G401.6 (cell line): ENCODE results near the gene ACAD10.
"Not testable (repeated sequence)": the region's sequence is repeated elsewhere in the genome, so short reads cannot be mapped to it uniquely, and the experiment has no call there.

Experiments used
- FAIRE-seq: peaks from 2 replicates; lab custom pipeline; 2012; peaks lifted over from hg19 to GRCh38; lab: Jason Lieb, UNC

Gene ACAD10

DNA sequence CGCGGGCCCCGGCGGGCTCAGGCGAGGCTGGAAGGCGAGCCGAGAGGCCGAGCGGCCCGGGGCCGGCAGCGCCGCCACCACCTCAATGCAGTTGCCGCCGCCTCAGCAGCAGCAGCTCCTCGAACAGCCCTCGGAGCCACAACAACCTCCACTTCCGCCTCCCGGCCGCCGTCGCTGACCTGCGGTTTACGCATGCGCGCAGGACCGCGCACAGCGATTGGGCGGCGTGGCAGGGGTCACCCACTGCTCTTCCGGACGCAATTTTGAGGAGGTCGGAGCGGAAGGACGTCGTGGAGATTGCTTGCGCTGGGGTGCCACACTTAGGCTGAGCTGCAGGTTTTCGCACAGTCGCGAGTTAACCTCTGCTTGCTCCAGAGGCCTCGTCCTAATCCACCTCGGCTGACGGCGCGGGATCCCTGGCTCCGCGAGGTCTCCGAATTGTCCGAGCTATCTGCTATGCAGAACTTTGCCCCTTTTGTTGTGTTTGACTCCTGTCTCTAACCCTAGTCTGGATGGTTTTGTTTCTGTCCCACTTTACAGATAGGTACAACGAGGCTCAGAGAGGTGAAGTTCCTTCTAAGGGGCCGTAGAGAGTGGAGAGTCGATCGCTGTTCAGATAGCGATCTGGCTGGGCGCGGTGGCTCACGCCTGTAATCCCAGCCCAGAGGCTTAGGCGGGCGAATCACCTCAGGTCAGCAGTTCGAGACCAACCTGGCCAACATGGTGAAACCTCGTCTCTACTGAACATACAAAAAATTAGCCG, at the start of gene ACAD10, which contains the start of gene BRAP:
ACAD10 (plus strand) TSS at position 243 of the 763 bp plus-strand sequence. CDS start 6,657 bp downstream, outside the sequence.
BRAP (minus strand) TSS at position 146 of the 763 bp plus-strand sequence. CDS start 164 bp downstream, outside the sequence.
- FAIRE-seq = peak; percentile 85

- FAIRE-seq = no peak
Measured at GRCh38 chr12:111636209-111636945, 49.5 kb upstream of the ACAD10 start.

DNA sequence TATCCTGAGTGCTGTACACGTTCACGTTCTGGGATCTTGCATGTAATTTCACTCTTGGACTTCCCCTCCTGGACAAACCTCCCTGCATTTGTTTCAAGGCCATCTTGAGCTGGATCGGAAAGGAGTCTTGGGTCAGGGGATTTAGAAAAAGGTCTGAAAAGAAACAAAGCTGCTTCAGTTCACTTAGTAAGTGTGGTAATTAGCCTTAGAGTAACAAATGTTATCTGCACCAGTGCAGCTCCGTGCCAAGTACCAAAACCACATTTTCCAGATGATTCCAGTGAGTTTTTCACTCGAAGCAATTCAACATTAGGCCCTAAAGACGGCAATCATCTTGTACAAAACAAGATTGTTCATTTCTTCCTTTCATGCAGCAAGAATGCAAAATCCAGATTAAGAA, 47.3 kb upstream of the ACAD10 start:
- no peak for FAIRE-seq

DNA sequence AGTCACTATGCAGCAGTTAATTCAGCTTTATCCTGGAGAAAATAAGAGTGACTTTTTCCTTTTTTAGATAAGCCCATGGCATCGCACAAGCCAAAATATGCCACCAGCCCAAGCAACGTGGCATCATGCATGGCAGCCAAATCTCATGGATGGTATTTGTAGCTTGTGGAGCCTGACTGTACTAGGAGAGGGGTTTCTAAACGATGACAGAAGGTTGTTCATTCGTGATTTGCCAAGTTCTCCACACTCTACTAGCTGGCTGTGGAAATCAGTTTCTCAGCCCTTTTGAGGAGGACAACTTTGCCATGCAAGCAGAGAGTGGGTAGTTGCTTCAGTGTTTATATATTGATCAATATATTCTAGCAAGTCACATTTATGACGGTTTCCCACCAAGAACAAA, 45.3 kb upstream of the ACAD10 start:
- no peak for FAIRE-seq

DNA sequence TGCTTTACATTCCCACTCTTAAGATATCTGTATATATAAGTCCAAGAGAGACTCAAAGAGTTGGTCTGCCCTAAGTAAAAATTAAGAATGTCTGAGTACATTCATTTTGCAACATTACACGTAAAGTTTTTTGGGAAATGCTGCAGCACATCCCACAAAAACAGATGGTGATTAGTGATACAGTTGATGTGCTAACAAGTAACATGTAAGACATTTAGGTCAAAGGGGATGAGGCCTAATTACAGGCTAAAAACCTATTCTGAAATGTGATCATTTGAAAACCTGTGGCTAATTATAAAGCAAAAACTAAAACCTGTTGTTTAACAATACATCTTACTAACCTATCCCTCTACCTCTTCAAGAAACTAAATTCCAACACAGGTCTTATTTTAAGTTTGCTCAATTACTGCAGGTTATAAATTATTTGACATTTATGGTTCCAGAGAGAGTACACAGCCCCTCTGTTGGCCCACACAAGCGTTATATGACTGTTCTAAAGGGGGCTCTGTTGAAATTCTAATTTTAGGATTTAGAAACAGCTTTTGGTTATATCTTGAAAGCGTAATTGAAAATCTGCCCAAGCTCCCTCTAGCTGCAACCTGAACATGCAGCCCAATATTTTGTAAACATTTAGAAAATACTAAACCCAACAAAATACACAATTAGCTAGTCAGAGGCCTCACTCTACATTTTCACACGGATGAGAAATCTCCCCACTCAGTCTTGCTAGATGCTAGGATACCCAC, 43.0 kb upstream of the ACAD10 start:
- FAIRE-seq = no peak

- no peak for FAIRE-seq
Measured at GRCh38 chr12:111643427-111643826, 42.4 kb upstream of the ACAD10 start.

DNA sequence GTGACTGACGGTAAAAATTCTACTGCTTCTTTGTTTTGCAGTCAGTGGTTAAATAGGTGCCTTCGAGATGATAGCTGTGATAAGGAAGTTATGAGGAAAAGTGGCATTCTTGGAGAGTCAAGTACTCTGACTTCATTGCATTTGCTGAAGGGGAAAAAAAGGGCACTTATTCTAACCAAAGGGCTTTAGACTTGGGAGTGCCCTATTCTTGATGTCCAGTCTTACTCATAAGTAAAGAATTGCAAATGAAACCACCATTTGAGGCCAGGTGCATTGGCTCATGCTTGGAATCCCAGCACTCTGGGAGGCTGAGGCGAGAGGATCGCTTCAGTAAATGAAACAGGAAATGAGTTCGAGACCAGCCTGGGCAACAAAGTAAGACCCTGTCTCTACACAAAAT, 40.4 kb upstream of the ACAD10 start:
- no peak for FAIRE-seq

DNA sequence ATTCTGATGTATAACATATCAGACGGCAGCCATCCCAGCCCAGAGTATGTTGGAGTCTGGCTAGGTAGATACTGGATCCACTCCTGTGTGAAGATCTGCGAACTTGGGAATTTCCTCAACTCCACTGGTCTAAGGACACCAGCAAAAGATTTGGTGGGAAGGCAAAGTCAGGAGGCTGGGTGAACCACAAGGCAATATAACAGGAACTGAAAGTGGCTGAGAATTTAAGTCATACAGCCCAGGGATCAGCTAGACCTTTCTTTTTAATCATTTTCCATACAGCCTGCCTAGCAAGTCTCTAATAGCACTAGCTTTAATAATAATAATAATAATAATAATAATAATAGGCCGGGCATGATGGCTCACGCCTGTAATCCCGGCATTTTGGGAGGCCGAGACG, 34.9 kb upstream of the ACAD10 start:
- FAIRE-seq = no peak

GRCh38 chr12:111652530-111652929, 33.3 kb upstream of the ACAD10 start:
- FAIRE-seq = not testable (repeated sequence)

DNA sequence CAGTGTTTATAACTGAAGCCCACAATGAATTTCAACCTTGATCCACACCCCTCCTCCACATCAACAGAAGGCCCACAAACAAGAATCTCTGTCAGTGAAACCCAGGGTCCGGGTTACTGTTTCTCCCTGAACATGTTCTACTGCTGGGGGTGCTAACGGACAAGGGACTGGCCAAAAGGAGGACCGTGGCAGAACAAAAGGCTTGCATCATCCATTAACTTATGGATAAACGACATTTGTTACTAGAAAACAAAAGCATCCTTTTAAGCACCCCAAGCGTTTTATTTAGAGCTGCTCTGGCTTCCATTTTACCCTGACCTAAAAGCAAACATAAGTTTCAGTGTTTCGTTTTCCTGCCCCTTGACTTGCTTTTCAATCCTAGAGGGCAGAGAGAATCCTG, 32.3 kb upstream of the ACAD10 start:
- FAIRE-seq = no peak

- FAIRE-seq = no peak
Measured at GRCh38 chr12:111655356-111655755, 30.5 kb upstream of the ACAD10 start.

GRCh38 chr12:111656016-111656415, 29.8 kb upstream of the ACAD10 start:
- FAIRE-seq = no peak

GRCh38 chr12:111664499-111664898, 21.4 kb upstream of the ACAD10 start:
- FAIRE-seq = no peak

- FAIRE-seq = no peak
Measured at GRCh38 chr12:111664961-111665865, 20.6 kb upstream of the ACAD10 start.

GRCh38 chr12:111672822-111673381, 13.0 kb upstream of the ACAD10 start:
- no peak for FAIRE-seq

- FAIRE-seq = no peak
Measured at GRCh38 chr12:111673503-111673902, 12.3 kb upstream of the ACAD10 start.

GRCh38 chr12:111677186-111677585, 8.7 kb upstream of the ACAD10 start:
- FAIRE-seq = no peak

GRCh38 chr12:111684485-111685198, 1.2 kb upstream of the ACAD10 start:
- not testable (repeated sequence) for FAIRE-seq

DNA sequence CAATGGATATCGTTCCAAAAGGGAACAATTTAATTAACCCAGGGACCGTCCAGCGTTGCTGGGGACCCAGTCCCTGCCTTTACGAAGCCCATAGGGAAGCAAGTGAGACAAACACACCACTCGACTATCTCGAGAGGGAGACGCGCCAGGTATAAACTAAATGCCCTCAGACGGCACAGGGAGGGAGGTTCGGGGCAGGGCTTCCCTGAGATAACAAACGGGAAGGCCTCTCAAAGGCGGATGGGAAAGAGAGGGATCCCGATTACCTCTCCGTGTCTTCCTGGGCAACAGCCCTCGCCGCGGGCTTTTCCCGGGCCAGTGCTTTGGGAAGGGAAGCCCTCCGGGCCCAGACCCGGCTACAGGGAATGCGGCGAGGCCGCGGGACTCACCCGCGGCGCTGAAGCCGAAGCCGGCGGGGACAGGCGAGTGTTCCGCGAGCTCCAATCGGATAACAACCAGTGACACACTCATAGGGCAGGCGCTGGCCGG, 487 bp upstream of the ACAD10 start:
- FAIRE-seq = no peak

DNA sequence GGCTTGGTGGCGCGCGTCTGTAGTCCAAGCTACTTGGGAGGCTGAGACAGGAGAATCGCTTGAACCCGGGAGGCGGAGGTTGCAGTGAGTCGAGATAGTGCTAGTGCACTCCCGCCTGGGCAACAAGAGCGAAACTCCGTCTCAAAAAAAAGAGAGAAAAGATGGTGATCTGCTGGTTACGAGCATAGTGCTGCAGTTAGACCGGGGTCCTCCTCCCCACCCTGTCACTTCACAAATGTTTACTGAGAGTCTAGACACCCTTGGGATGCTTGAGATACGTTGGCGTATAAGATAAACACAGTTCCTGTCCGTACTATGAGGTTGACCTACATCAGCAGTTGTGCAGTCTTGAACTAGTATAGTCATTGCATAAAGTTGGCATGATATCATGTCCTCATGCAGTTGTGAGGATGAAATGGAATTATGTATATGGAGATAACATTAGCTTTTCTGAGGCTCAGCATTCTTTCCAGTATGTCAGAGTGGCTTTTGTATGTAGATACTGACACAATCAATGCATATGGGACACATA, 787 bp downstream of the ACAD10 start:
- FAIRE-seq = no peak
